GM12878 (cell line): ENCODE data around the gene METTL14. TPM values are rescaled to one million over a fixed set of nuclear protein-coding genes. Genes with fewer than 3 reads are reported as not detected.

Experiments used
- ATAC-seq: fragments of 200-7000 bp; cut with Tn5 transposase; 3 replicates; pipeline ENCODE4 v1.9.1; 2020; ENCODE audit warnings: mild to moderate bottlenecking, moderate library complexity
- BruUV-seq: library from RNA; stranded (reverse); fragments of 400-500 nt; replicated peaks from 2 replicates; lab custom pipeline; 2021; lab: Mats Ljungman, UMichigan
- CTCF ChIA-PET: fragments of 300-600 bp; sonication (Branson Sonifier 250); formaldehyde crosslinking; extraction: SDS; loops from one replicate; lab custom pipeline; 2021; ENCODE audit warnings: inconsistent platforms; lab: Yijun Ruan, JAX
- POLR2A ChIA-PET: fragments of 350-600 bp; formaldehyde crosslinking; extraction: SDS; loops from one replicate; lab custom pipeline; 2021; ENCODE audit warnings: inconsistent platforms; lab: Charles Lee
- RAD21 ChIA-PET: fragments of 300-600 bp; sonication (Branson Sonifier 250); formaldehyde crosslinking; loops from one replicate; lab custom pipeline; 2023; ENCODE audit warnings: antibody characterized with exemption; ENCODE audit not compliant: unreplicated experiment; lab: Charles Lee
- SMC1A ChIA-PET: fragments of 300-600 bp; sonication (Branson Sonifier 250); formaldehyde crosslinking; loops from one replicate; lab custom pipeline; 2023; ENCODE audit not compliant: unreplicated experiment, uncharacterized antibody; lab: Charles Lee
- DNase-seq: peaks from one replicate; pipeline ENCODE4 v3.0.0-alpha.2; 2011; ENCODE audit warnings: low read depth, low spot score
- FAIRE-seq: peaks from 3 replicates; lab custom pipeline; 2011; peaks lifted over from hg19 to GRCh38; lab: Jason Lieb, UNC
- H2AFZ ChIP-seq: 2 replicates; pipeline ENCODE4 v1.6.0; 2011; ENCODE audit warnings: low read depth, low read length, control low read depth; ENCODE audit not compliant: control insufficient read depth
- H3K27ac ChIP-seq: 2 replicates; pipeline ENCODE4 v1.5.1; 2011; ENCODE audit warnings: control low read depth; ENCODE audit not compliant: control insufficient read depth, insufficient read depth
- H3K27me3 ChIP-seq, 2 experiments: replicated peaks in 1 of 2; 2 replicates each; pipeline versions ENCODE4 v1.6.0 to v1.6.1; 2011; ENCODE audit warnings: low read length in 1 of 2; ENCODE audit not compliant: control insufficient read depth in 2 of 2, insufficient read depth in 2 of 2
- H3K36me3 ChIP-seq, 2 experiments: 2 replicates each; pipeline ENCODE4 v1.5.1; 2011; ENCODE audit warnings: low read length in 1 of 2; ENCODE audit not compliant: control insufficient read depth in 2 of 2, insufficient read depth in 2 of 2
- H3K4me1 ChIP-seq: 2 replicates; pipeline ENCODE4 v1.6.1; 2011; ENCODE audit warnings: mild to moderate bottlenecking, low read length, moderate library complexity, mixed read lengths; ENCODE audit not compliant: control insufficient read depth, insufficient read depth
- H3K4me2 ChIP-seq: 2 replicates; pipeline ENCODE4 v1.6.0; 2011; ENCODE audit warnings: control low read depth; ENCODE audit not compliant: control insufficient read depth, insufficient read depth
- H3K4me3 ChIP-seq: fragments of 200-600 bp; sonication (generic); 2 replicates; pipeline ENCODE4 v1.5.1; 2016
- H3K79me2 ChIP-seq: 2 replicates; pipeline ENCODE4 v1.6.0; 2011; ENCODE audit warnings: low read length; ENCODE audit not compliant: control insufficient read depth, insufficient read depth
- H3K9ac ChIP-seq: 2 replicates; pipeline ENCODE4 v1.8.0; 2011; ENCODE audit warnings: low read length, control low read depth, mixed read lengths; ENCODE audit not compliant: control insufficient read depth, insufficient read depth
- H3K9me3 ChIP-seq: replicated peaks from 3 replicates; pipeline ENCODE4 v1.5.1; 2011; ENCODE audit warnings: mild to moderate bottlenecking, low read length; ENCODE audit not compliant: control insufficient read depth, insufficient read depth
- H4K20me1 ChIP-seq: 2 replicates; pipeline ENCODE4 v1.6.0; 2011; ENCODE audit not compliant: control insufficient read depth, insufficient read depth
- ASH2L ChIP-seq: fragments of 300-600, 200-600 bp; sonication (generic); IDR thresholded peaks from 2 replicates; pipeline ENCODE4 v1.6.1; 2017; ENCODE audit warnings: low read depth, mild to moderate bottlenecking, borderline replicate concordance
- BACH1 ChIP-seq: fragments of 450-650 bp; IDR thresholded peaks from 2 replicates; pipeline ENCODE4 v1.6.1; 2017; ENCODE audit warnings: mild to moderate bottlenecking, borderline replicate concordance
- CEBPB ChIP-seq, 2 experiments: fragments of 150-350 bp in 1 of 2; IDR thresholded peaks; 2 replicates each; pipeline ENCODE4 v1.6.1; 2012 to 2014; ENCODE audit warnings: low read depth in 2 of 2, low read length in 2 of 2, borderline replicate concordance in 1 of 2, inconsistent platforms in 1 of 2
- IKZF2 ChIP-seq, 2 experiments: fragments of 450-650 bp; IDR thresholded peaks; 2 replicates each; pipeline ENCODE4 v1.6.1; 2017; ENCODE audit warnings: mild to moderate bottlenecking in 2 of 2, moderate library complexity in 2 of 2
- NR2C1 ChIP-seq: fragments of 450-650 bp; IDR thresholded peaks from 2 replicates; pipeline ENCODE4 v1.6.1; 2017; ENCODE audit warnings: antibody characterized with exemption, mild to moderate bottlenecking, moderate library complexity
- RAD21 ChIP-seq: IDR thresholded peaks from 2 replicates; pipeline ENCODE4 v1.6.1; 2011; ENCODE audit warnings: mild to moderate bottlenecking, low read depth, low read length, moderate library complexity; ENCODE audit not compliant: insufficient read depth
- WGBS: methylation state at CpG from one replicate; pipeline ENCODE4 v1.1.6; 2016; ENCODE audit warnings: low lambda C conversion rate; ENCODE audit not compliant: insufficient replicate concordance, insufficient coverage; ENCODE audit errors: missing lambda C conversion rate; 5-methylcytosine and 5-hydroxymethylcytosine counted together
- in situ Hi-C: fragments of 300-500 bp; cut with MboI; formaldehyde crosslinking; loops from 9 replicates; pipeline ENCODE4 v1.14.3; 2018; ENCODE audit warnings: mixed read lengths
- intact Hi-C: fragments of 100-400 bp; cut with micrococcal nuclease; formaldehyde crosslinking; loops from one replicate; pipeline ENCODE4 v1.14.2; 2022; ENCODE audit not compliant: unreplicated experiment
- polyA plus RNA-seq, 11 experiments: library from polyadenylated mRNA; depleted of rRNA in 4 of 11; unstranded in 6 of 11; stranded (reverse) in 5 of 11; fragments of >200 nt; fragmentation: Nextera tagmentation in 4 of 11; fragmentation: Illumina TruSeq in 1 of 11; extraction: Ambion mirVana in 4 of 11; extraction: Trizol in 1 of 11; gene quantifications; 1 replicate in 1 of 11; 2 replicates in 10 of 11; pipeline versions ENCODE4 v1.2.1 to v1.2.3, GENCODE V29; 2011 to 2016; ENCODE audit warnings: inconsistent platforms in 2 of 11, missing spikeins in 2 of 11, low read depth in 1 of 11
- total RNA-seq, 4 experiments: library from RNA; depleted of rRNA in 3 of 4; stranded (reverse); fragments of >200 nt in 3 of 4; fragmentation: Illumina TruSeq in 1 of 4; extraction: Trizol in 1 of 4; gene quantifications; 2 replicates each; pipeline versions ENCODE4 v1.2.1 to v1.2.3, GENCODE V29; 2013 to 2021
- TF ChIP-seq, protein P1 (sequence below): fragments of 450-650 bp; IDR thresholded peaks from 2 replicates; pipeline ENCODE4 v1.6.1; 2017; ENCODE audit warnings: borderline replicate concordance
- TF ChIP-seq, protein P2 (sequence below): IDR thresholded peaks from 2 replicates; pipeline ENCODE4 v1.6.1; 2012; ENCODE audit warnings: low read depth, low read length, improper control_type of control experiment
- TF ChIP-seq, protein P3 (sequence below): fragments of 450-650 bp; formaldehyde crosslinking; IDR thresholded peaks from 2 replicates; pipeline ENCODE4 v1.5.0; 2022; ENCODE audit warnings: mild to moderate bottlenecking, missing genetic modification characterization
- TF ChIP-seq, protein P4 (sequence below): fragments of 450-650 bp; conservative IDR thresholded peaks from 2 replicates; pipeline ENCODE4 v1.6.1; 2017; ENCODE audit warnings: mild to moderate bottlenecking, moderate library complexity
- TF ChIP-seq, protein P5 (sequence below): fragments of 450-650 bp; IDR thresholded peaks from 2 replicates; pipeline ENCODE4 v1.6.1; 2017; ENCODE audit warnings: mild to moderate bottlenecking, low read depth, inconsistent platforms; ENCODE audit not compliant: poor library complexity, severe bottlenecking

The METTL14 gene
- total and polyA plus RNA-seq, 10 of the 15 experiments (the other 5 are each of a cell fraction or from before 2014, with no cell fraction given), result 11.2 to 44.9 (median 27.6) TPM

DNA sequence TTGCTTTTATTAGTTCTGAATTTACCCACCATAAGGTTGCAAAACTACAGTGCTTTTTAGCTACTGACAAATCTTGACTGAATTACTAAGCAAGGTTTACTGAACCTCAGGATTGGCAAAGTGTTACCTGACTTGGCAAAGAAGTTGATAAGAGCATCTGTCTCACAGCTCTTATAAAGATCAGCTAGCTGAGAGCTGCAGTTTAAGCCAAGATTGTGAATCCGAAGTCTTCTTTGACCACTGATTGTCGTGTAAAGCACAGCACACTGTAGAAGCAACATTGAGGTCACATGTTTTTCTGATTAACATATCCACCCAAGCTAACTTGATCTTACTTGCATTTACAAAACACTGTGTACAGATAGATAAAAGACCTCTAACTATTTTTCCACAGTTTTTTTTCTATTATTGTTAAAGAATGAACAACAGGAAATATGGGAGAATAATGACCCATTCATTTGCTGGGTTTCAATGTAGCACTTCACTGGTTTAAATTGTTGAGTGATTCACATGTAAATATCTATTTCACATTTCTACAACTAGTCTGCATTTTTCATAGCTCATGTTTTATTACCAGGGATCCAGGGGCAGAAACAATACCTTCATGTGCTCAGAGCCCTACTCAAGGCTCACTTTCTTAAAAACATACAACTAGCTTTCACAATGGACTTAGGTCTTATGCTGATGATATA, 54.0 kb downstream of the METTL14 start (continued):
- TF ChIP-seq NR2C1 (no peak), BACH1 (no peak)

DNA sequence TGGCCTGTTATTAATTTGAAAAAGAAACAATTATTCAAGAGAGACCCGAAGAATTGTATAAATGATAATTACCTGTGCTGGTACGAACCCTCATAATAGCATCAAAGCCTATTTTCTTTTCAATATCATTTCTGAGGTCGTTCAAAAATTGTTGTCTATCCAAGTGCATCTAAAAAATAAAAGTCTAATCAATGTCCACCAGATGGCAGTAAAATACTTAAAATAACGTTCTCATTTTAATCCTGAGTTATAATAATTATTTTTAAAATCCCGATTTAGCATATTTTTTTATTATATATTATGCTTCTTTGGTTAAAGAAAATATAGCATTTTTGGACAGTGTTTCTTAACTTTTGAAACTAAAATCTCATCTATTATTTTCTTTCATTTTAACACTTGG, 55.7 kb downstream of the METTL14 start:
- Histone ChIP-seq H3K9me3 (no peaks in the 10 kb centered on the region), H3K27ac (no peak overlapping the region), H3K4me1 (no peaks in the 10 kb centered on the region), H3K27me3 (no peaks in the 10 kb centered on the region), H3K9ac (no peak overlapping the region), H3K4me2 (no peak overlapping the region), H3K4me3 (no peak overlapping the region), H2AFZ (no peak overlapping the region), H4K20me1 (no peaks in the 10 kb centered on the region), H3K36me3 (peaks cover 3 to 36% of the 10 kb centered on the region in 2 experiments), H3K79me2 (no peaks in the 10 kb centered on the region)
- no TSS peak for BruUV-seq
- SMC1A ChIA-PET, result interaction anchor here (0.6 to 1.0 kb wide), 3 partner anchors 15 to 149 kb away, joined by 3 to 4 read pairs (median 3); no protein-coding TSS in a partner anchor
- FAIRE-seq, result no peak
- DNase-seq, result no peak
- intact Hi-C loops, result no loop called here
- CTCF ChIA-PET, result interaction anchor here (0.8 to 2.3 kb wide), 14 partner anchors 8 to 229 kb away, joined by 3 to 15 read pairs (median 3); no protein-coding TSS in a partner anchor
- ATAC-seq, result no peak; the same call in 2 of the 3 replicates
- 34% methylated on average over 5 of the region's 5 CpGs for WGBS
- POLR2A ChIA-PET, result no interaction called here
- RAD21 ChIA-PET, result interaction anchor here (1.0 kb wide), 1 partner anchor 150 kb away, joined by 6 read pairs; no protein-coding TSS in a partner anchor
- in situ Hi-C loops, result no loop called here
- TF ChIP-seq ASH2L (no peak), RAD21 (peak; percentile 22; the same call in 1 of the 2 replicates), IKZF2 (IDR thresholded peaks at IDR 0.05) (no peak), CEBPB (IDR thresholded peaks at IDR 0.05; ENCODE audit: borderline replicate concordance in 1 of 2, low read depth in 2 of 2, low read length in 2 of 2) (no peak)
- TF ChIP-seq, protein P1, sequence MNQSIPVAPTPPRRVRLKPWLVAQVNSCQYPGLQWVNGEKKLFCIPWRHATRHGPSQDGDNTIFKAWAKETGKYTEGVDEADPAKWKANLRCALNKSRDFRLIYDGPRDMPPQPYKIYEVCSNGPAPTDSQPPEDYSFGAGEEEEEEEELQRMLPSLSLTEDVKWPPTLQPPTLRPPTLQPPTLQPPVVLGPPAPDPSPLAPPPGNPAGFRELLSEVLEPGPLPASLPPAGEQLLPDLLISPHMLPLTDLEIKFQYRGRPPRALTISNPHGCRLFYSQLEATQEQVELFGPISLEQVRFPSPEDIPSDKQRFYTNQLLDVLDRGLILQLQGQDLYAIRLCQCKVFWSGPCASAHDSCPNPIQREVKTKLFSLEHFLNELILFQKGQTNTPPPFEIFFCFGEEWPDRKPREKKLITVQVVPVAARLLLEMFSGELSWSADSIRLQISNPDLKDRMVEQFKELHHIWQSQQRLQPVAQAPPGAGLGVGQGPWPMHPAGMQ, result no peak
- TF ChIP-seq, protein P2, sequence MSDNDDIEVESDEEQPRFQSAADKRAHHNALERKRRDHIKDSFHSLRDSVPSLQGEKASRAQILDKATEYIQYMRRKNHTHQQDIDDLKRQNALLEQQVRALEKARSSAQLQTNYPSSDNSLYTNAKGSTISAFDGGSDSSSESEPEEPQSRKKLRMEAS, result no peak
- TF ChIP-seq, protein P3, sequence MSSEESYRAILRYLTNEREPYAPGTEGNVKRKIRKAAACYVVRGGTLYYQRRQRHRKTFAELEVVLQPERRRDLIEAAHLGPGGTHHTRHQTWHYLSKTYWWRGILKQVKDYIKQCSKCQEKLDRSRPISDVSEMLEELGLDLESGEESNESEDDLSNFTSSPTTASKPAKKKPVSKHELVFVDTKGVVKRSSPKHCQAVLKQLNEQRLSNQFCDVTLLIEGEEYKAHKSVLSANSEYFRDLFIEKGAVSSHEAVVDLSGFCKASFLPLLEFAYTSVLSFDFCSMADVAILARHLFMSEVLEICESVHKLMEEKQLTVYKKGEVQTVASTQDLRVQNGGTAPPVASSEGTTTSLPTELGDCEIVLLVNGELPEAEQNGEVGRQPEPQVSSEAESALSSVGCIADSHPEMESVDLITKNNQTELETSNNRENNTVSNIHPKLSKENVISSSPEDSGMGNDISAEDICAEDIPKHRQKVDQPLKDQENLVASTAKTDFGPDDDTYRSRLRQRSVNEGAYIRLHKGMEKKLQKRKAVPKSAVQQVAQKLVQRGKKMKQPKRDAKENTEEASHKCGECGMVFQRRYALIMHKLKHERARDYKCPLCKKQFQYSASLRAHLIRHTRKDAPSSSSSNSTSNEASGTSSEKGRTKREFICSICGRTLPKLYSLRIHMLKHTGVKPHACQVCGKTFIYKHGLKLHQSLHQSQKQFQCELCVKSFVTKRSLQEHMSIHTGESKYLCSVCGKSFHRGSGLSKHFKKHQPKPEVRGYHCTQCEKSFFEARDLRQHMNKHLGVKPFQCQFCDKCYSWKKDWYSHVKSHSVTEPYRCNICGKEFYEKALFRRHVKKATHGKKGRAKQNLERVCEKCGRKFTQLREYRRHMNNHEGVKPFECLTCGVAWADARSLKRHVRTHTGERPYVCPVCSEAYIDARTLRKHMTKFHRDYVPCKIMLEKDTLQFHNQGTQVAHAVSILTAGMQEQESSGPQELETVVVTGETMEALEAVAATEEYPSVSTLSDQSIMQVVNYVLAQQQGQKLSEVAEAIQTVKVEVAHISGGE, result no peak
- TF ChIP-seq, protein P4, sequence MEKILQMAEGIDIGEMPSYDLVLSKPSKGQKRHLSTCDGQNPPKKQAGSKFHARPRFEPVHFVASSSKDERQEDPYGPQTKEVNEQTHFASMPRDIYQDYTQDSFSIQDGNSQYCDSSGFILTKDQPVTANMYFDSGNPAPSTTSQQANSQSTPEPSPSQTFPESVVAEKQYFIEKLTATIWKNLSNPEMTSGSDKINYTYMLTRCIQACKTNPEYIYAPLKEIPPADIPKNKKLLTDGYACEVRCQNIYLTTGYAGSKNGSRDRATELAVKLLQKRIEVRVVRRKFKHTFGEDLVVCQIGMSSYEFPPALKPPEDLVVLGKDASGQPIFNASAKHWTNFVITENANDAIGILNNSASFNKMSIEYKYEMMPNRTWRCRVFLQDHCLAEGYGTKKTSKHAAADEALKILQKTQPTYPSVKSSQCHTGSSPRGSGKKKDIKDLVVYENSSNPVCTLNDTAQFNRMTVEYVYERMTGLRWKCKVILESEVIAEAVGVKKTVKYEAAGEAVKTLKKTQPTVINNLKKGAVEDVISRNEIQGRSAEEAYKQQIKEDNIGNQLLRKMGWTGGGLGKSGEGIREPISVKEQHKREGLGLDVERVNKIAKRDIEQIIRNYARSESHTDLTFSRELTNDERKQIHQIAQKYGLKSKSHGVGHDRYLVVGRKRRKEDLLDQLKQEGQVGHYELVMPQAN, result no peak
- TF ChIP-seq, protein P5, sequence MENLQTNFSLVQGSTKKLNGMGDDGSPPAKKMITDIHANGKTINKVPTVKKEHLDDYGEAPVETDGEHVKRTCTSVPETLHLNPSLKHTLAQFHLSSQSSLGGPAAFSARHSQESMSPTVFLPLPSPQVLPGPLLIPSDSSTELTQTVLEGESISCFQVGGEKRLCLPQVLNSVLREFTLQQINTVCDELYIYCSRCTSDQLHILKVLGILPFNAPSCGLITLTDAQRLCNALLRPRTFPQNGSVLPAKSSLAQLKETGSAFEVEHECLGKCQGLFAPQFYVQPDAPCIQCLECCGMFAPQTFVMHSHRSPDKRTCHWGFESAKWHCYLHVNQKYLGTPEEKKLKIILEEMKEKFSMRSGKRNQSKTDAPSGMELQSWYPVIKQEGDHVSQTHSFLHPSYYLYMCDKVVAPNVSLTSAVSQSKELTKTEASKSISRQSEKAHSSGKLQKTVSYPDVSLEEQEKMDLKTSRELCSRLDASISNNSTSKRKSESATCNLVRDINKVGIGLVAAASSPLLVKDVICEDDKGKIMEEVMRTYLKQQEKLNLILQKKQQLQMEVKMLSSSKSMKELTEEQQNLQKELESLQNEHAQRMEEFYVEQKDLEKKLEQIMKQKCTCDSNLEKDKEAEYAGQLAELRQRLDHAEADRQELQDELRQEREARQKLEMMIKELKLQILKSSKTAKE, result no peak
